NCI-H774 (cell line): ENCODE data around the gene CLPTM1L.
"Not testable (repeated sequence)": the region's sequence is repeated elsewhere in the genome, so short reads cannot be mapped to it uniquely, and the experiment has no call there.

Experiments
- DNase-seq: peaks from one replicate; lab custom pipeline; 2025; lab: John Stamatoyannopoulos, UW

The CLPTM1L gene

GRCh38 chr5:1326532-1326875 lies 18.4 kb downstream of the CLPTM1L start:
- not testable (repeated sequence) for DNase-seq

GRCh38 chr5:1325870-1326531 lies 18.9 kb downstream of the CLPTM1L start:
- no peak for DNase-seq

- no peak for DNase-seq
Observed at GRCh38 chr5:1325191-1325741, 19.6 kb downstream of the CLPTM1L start.

GRCh38 chr5:1324719-1325190 lies 20.1 kb downstream of the CLPTM1L start:
- DNase-seq, result no peak

GRCh38 chr5:1324301-1324700 lies 20.6 kb downstream of the CLPTM1L start:
- DNase-seq, result no peak

- DNase-seq, result no peak
Observed at GRCh38 chr5:1323803-1324173, 21.1 kb downstream of the CLPTM1L start.

GRCh38 chr5:1322955-1323802 lies 21.7 kb downstream of the CLPTM1L start:
- DNase-seq, result no peak

GRCh38 chr5:1322036-1322900 lies 22.6 kb downstream of the CLPTM1L start:
- no peak for DNase-seq

- DNase-seq, result no peak
Observed at GRCh38 chr5:1321576-1321975, 23.3 kb downstream of the CLPTM1L start.

- no peak for DNase-seq
Observed at GRCh38 chr5:1320436-1321344, 24.2 kb downstream of the CLPTM1L start.

GRCh38 chr5:1319436-1320256 lies 25.3 kb downstream of the CLPTM1L start:
- no peak for DNase-seq

- DNase-seq, result no peak
Observed at GRCh38 chr5:1318659-1319251, 26.1 kb downstream of the CLPTM1L start.

GRCh38 chr5:1317921-1318565 lies 26.9 kb downstream of the CLPTM1L start:
- DNase-seq, result no peak

GRCh38 chr5:1316588-1317340 lies 28.1 kb downstream of the CLPTM1L start:
- no peak for DNase-seq

GRCh38 chr5:1315709-1316587 lies 29.0 kb downstream of the CLPTM1L start:
- DNase-seq, result peak; percentile 99

GRCh38 chr5:1315018-1315708 lies 29.7 kb downstream of the CLPTM1L start:
- no peak for DNase-seq

GRCh38 chr5:1314564-1314982 lies 30.3 kb downstream of the CLPTM1L start:
- DNase-seq, result no peak
